ENCODE data around the gene EFNA5.

DNA sequence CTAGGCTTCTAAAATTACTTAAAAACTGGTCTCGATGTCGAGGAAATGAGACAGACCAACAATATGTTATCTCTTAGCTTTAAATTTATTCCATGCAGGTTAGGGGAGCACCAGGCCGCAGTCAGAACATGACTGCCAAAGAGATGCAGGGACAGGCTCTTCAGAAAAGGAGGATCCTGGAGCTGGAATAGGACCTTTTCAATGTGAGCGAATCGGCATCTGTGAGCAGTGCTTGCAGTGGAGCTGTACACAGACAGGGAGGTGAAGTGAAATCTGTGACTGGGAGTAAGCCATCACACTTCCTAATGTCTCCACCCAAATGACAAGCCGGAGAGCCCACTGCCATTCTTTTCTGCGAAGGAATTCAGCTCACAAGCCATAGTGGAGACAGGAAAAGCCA lies 78.2 kb downstream of the EFNA5 start:
- TF ChIP-seq CTCF (IDR thresholded peaks at IDR 0.05) (no peak), POLR2AphosphoS5 (IDR thresholded peaks at IDR 0.05) (no peak), POLR2A (IDR thresholded peaks at IDR 0.05) (no peak)

All from prostate gland (tissue), 2 donors.